KOPT-K1 (cell line): Measurements from ENCODE around the gene ATL1.
"Not testable (repeated sequence)": the region's sequence is repeated elsewhere in the genome, so short reads cannot be mapped to it uniquely, and the experiment has no call there.

Experiments used
- H3K27ac ChIP-seq: fragments of 200-600 bp; sonication (generic); 2 replicates; pipeline ENCODE4 v1.5.1; 2016; ENCODE audit warnings: antibody characterized with exemption, mild to moderate bottlenecking, low read depth, low read length; ENCODE audit not compliant: poor library complexity, severe bottlenecking
- H3K36me3 ChIP-seq: fragments of 200-600 bp; sonication (generic); 2 replicates; pipeline ENCODE4 v1.5.1; 2017; ENCODE audit warnings: antibody characterized with exemption, mild to moderate bottlenecking, low read length, moderate library complexity; ENCODE audit not compliant: insufficient read depth
- H3K9me3 ChIP-seq: fragments of 200-600 bp; sonication (generic); 2 replicates; pipeline ENCODE4 v1.5.1; 2017; ENCODE audit warnings: antibody characterized with exemption, low read length, mild to moderate bottlenecking; ENCODE audit not compliant: insufficient read depth, poor library complexity, severe bottlenecking

The ATL1 gene

GRCh38 chr14:50635141-50635540 lies 75.2 kb downstream of the ATL1 start:
- Histone ChIP-seq H3K27ac (no peak overlapping the region), H3K9me3 (no peaks in the 10 kb centered on the region), H3K36me3 (no peaks in the 10 kb centered on the region; the same call in 1 of the 2 replicates)

GRCh38 chr14:50647282-50647681 lies 87.3 kb downstream of the ATL1 start:
- Histone ChIP-seq H3K27ac (no peak overlapping the region), H3K9me3 (no peaks in the 10 kb centered on the region), H3K36me3 (no peaks in the 10 kb centered on the region)

GRCh38 chr14:50647753-50648152 lies 87.8 kb downstream of the ATL1 start:
- no peaks in the 10 kb centered on the region for H3K9me3 ChIP-seq
- H3K27ac ChIP-seq = no peak overlapping the region
- no peaks in the 10 kb centered on the region for H3K36me3 ChIP-seq

GRCh38 chr14:50649691-50650090 lies 89.7 kb downstream of the ATL1 start:
- no peaks in the 10 kb centered on the region for H3K9me3 ChIP-seq
- no peak overlapping the region for H3K27ac ChIP-seq
- no peaks in the 10 kb centered on the region for H3K36me3 ChIP-seq

GRCh38 chr14:50656776-50657175 lies 96.8 kb downstream of the ATL1 start:
- no peaks in the 10 kb centered on the region for H3K9me3 ChIP-seq
- no peak overlapping the region for H3K27ac ChIP-seq
- H3K36me3 ChIP-seq = no peaks in the 10 kb centered on the region

- no peaks in the 10 kb centered on the region for H3K9me3 ChIP-seq
- H3K27ac ChIP-seq = no peak overlapping the region
- H3K36me3 ChIP-seq = no peaks in the 10 kb centered on the region
Observed at GRCh38 chr14:50657753-50658152, 97.8 kb downstream of the ATL1 start.

- Histone ChIP-seq H3K9me3 (no peaks in the 10 kb centered on the region), H3K27ac (no peak overlapping the region), H3K36me3 (no peaks in the 10 kb centered on the region)
Observed at GRCh38 chr14:50658203-50658602, 98.3 kb downstream of the ATL1 start.

GRCh38 chr14:50659327-50659974 lies 99.5 kb downstream of the ATL1 start:
- H3K27ac ChIP-seq = no peak overlapping the region
- H3K9me3 ChIP-seq = no peaks in the 10 kb centered on the region
- H3K36me3 ChIP-seq = no peaks in the 10 kb centered on the region

- H3K27ac ChIP-seq, H3K36me3 ChIP-seq, H3K9me3 ChIP-seq: not testable (repeated sequence)
Observed at GRCh38 chr14:50664579-50664978, 104.6 kb downstream of the ATL1 start.

GRCh38 chr14:50665300-50665699 lies 105.4 kb downstream of the ATL1 start:
- not testable (repeated sequence) for H3K9me3 ChIP-seq, H3K36me3 ChIP-seq, H3K27ac ChIP-seq

- H3K9me3 ChIP-seq = no peaks in the 10 kb centered on the region
Observed at GRCh38 chr14:50666772-50667683, 107.1 kb downstream of the ATL1 start.

GRCh38 chr14:50667684-50667995 lies 107.7 kb downstream of the ATL1 start:
- H3K9me3 ChIP-seq = no peaks in the 10 kb centered on the region
- H3K36me3 ChIP-seq = no peaks in the 10 kb centered on the region
- H3K27ac ChIP-seq = peak overlapping the region; percentile 30

More at GRCh38 chr14:50666772-50667683, 107.1 kb downstream of the ATL1 start:
- Histone ChIP-seq H3K36me3 (no peaks in the 10 kb centered on the region), H3K27ac (peak overlapping the region; percentile 30)

GRCh38 chr14:50667996-50668825 lies 108.3 kb downstream of the ATL1 start, which contains the start of gene SAV1:
SAV1 (minus strand) TSS chr14:50668306; CDS start chr14:50667967, 339 bp downstream.
- H3K9me3 ChIP-seq = no peaks in the 10 kb centered on the region
- H3K36me3 ChIP-seq = no peaks in the 10 kb centered on the region
- peak within 1 kb of the TSS; percentile 30 for H3K27ac ChIP-seq

- H3K36me3 ChIP-seq = no peaks in the 10 kb centered on the region
- no peak overlapping the region for H3K27ac ChIP-seq
- H3K9me3 ChIP-seq = no peaks in the 10 kb centered on the region
Observed at GRCh38 chr14:50668826-50669143, 108.8 kb downstream of the ATL1 start.

- Histone ChIP-seq H3K27ac (no peak overlapping the region), H3K9me3 (no peaks in the 10 kb centered on the region), H3K36me3 (no peaks in the 10 kb centered on the region)
Observed at GRCh38 chr14:50669441-50669986, 109.6 kb downstream of the ATL1 start.
